ENCODE data around the gene NUDCD3.

Gene NUDCD3

GRCh38 chr7:44348300-44348699 is 142.2 kb downstream of the NUDCD3 start:
- TF ChIP-seq GATA2 (IDR thresholded peaks at IDR 0.05; ENCODE audit: low read depth, low read length): no peak
- no peak for TF ChIP-seq GATA3 (IDR thresholded peaks at IDR 0.05; ENCODE audit: low read depth, low read length)

GRCh38 chr7:44347546-44348114 is 142.8 kb downstream of the NUDCD3 start:
- no peak for TF ChIP-seq GATA2 (IDR thresholded peaks at IDR 0.05; ENCODE audit: low read depth, low read length)
- no peak for TF ChIP-seq GATA3 (IDR thresholded peaks at IDR 0.05; ENCODE audit: low read depth, low read length)

- TF ChIP-seq GATA3 (IDR thresholded peaks at IDR 0.05; ENCODE audit: low read depth, low read length) (no peak), GATA2 (IDR thresholded peaks at IDR 0.05; ENCODE audit: low read depth, low read length) (no peak)
Measured at GRCh38 chr7:44346063-44346462, 144.4 kb downstream of the NUDCD3 start.

- no peak for TF ChIP-seq GATA2 (IDR thresholded peaks at IDR 0.05; ENCODE audit: low read depth, low read length)
- TF ChIP-seq GATA3 (IDR thresholded peaks at IDR 0.05; ENCODE audit: low read depth, low read length): no peak
Measured at GRCh38 chr7:44341401-44341800, 149.1 kb downstream of the NUDCD3 start.

- TF ChIP-seq GATA3 (IDR thresholded peaks at IDR 0.05; ENCODE audit: low read depth, low read length) (no peak), GATA2 (IDR thresholded peaks at IDR 0.05; ENCODE audit: low read depth, low read length) (no peak)
Measured at GRCh38 chr7:44338600-44338999, 151.9 kb downstream of the NUDCD3 start.

GRCh38 chr7:44336491-44336890 is 154.0 kb downstream of the NUDCD3 start:
- TF ChIP-seq GATA2 (IDR thresholded peaks at IDR 0.05; ENCODE audit: low read depth, low read length) (no peak), GATA3 (IDR thresholded peaks at IDR 0.05; ENCODE audit: low read depth, low read length) (no peak)

- no peak for TF ChIP-seq GATA2 (IDR thresholded peaks at IDR 0.05; ENCODE audit: low read depth, low read length)
- no peak for TF ChIP-seq GATA3 (IDR thresholded peaks at IDR 0.05; ENCODE audit: low read depth, low read length)
Measured at GRCh38 chr7:44335184-44335583, 155.3 kb downstream of the NUDCD3 start.

GRCh38 chr7:44334734-44335097 is 155.7 kb downstream of the NUDCD3 start:
- TF ChIP-seq GATA2 (IDR thresholded peaks at IDR 0.05; ENCODE audit: low read depth, low read length) (no peak), GATA3 (IDR thresholded peaks at IDR 0.05; ENCODE audit: low read depth, low read length) (no peak)

- no peak for TF ChIP-seq GATA2 (IDR thresholded peaks at IDR 0.05; ENCODE audit: low read depth, low read length)
Measured at GRCh38 chr7:44333911-44334733, 156.3 kb downstream of the NUDCD3 start.

- TF ChIP-seq GATA2 (IDR thresholded peaks at IDR 0.05; ENCODE audit: low read depth, low read length): no peak
- TF ChIP-seq GATA3 (IDR thresholded peaks at IDR 0.05; ENCODE audit: low read depth, low read length): no peak
Measured at GRCh38 chr7:44331682-44332081, 158.8 kb downstream of the NUDCD3 start.

- no peak for TF ChIP-seq GATA3 (IDR thresholded peaks at IDR 0.05; ENCODE audit: low read depth, low read length)
- TF ChIP-seq GATA2 (IDR thresholded peaks at IDR 0.05; ENCODE audit: low read depth, low read length): no peak
Measured at GRCh38 chr7:44330331-44330730, 160.1 kb downstream of the NUDCD3 start.

GRCh38 chr7:44329888-44330287 is 160.6 kb downstream of the NUDCD3 start:
- TF ChIP-seq GATA3 (IDR thresholded peaks at IDR 0.05; ENCODE audit: low read depth, low read length) (no peak), GATA2 (IDR thresholded peaks at IDR 0.05; ENCODE audit: low read depth, low read length) (no peak)
